Measurements from ENCODE around the gene ZNF441. TPM values are rescaled to one million over a fixed set of nuclear protein-coding genes. Genes with fewer than 3 reads are reported as not detected.

Gene ZNF441
- total RNA-seq, 4 donors from 2014 or later: 4.5 to 10.7 (median 7.7) TPM

DNA sequence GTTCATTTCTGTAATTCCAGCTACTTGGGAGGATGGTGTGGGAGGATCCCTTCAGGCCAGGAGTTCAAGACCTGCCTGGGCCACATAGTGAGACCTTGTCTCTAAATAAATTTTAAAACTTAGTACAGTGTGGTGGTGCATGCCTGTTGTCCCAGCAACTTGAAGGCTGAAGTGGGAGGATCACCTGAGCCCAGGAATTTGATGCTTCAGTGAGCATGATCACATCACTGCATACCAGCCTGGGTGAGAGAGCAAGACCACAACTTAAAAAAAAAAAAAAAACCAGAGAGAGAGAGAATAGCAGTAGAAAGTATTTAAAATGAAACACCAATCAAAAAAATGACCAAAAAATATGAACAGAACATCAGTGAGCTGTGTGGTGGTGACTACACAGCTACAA, 20.9 kb upstream of the ZNF441 start:
- no peak for TF ChIP-seq POLR2A (IDR thresholded peaks at IDR 0.05)
- TF ChIP-seq, protein P1, sequence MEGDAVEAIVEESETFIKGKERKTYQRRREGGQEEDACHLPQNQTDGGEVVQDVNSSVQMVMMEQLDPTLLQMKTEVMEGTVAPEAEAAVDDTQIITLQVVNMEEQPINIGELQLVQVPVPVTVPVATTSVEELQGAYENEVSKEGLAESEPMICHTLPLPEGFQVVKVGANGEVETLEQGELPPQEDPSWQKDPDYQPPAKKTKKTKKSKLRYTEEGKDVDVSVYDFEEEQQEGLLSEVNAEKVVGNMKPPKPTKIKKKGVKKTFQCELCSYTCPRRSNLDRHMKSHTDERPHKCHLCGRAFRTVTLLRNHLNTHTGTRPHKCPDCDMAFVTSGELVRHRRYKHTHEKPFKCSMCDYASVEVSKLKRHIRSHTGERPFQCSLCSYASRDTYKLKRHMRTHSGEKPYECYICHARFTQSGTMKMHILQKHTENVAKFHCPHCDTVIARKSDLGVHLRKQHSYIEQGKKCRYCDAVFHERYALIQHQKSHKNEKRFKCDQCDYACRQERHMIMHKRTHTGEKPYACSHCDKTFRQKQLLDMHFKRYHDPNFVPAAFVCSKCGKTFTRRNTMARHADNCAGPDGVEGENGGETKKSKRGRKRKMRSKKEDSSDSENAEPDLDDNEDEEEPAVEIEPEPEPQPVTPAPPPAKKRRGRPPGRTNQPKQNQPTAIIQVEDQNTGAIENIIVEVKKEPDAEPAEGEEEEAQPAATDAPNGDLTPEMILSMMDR (IDR thresholded peaks at IDR 0.05): no peak
- no peak for TF ChIP-seq POLR2AphosphoS5 (IDR thresholded peaks at IDR 0.05)
- no peak for TF ChIP-seq EP300 (IDR thresholded peaks at IDR 0.05)
- Histone ChIP-seq H3K4me3 (no peak overlapping the region), H3K27me3 (no peaks in the 10 kb centered on the region), H3K4me1 (no peaks in the 10 kb centered on the region), H3K36me3 (no peaks in the 10 kb centered on the region), H3K27ac (no peak overlapping the region), H3K9me3 (peaks cover 0 to 34% (median 0%) of the 10 kb centered on the region in 3 donors)
- ATAC-seq: no peak

DNA sequence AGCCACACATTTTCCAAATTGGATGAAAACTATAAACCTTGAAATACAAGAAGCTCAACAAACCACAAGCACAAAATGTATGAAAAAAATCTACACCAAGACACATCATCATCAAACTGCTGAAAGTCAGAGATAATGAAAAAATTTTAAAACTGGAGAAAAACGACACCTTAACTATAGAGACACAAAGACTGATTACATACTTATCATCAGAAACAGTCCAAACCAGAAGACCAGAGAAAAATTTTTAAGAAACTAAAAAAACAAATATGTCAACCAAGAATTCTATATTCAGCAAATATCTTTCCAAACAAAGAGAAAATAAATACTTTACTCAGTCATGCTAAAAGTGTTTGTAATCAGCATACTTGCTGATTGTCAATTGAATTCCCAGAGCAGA, 19.5 kb upstream of the ZNF441 start:
- Histone ChIP-seq H3K36me3 (no peaks in the 10 kb centered on the region), H3K4me1 (no peaks in the 10 kb centered on the region), H3K9me3 (peaks cover 0 to 42% (median 0%) of the 10 kb centered on the region in 3 donors), H3K27me3 (no peaks in the 10 kb centered on the region), H3K27ac (no peak overlapping the region), H3K4me3 (no peak overlapping the region)
- WGBS, 2 donors (ENCODE audit: low coverage in 1 of 2): 59 to 100% methylated on average over 1 of the region's 1 CpG
- ATAC-seq: no peak
- TF ChIP-seq POLR2A (IDR thresholded peaks at IDR 0.05): no peak
- no peak for TF ChIP-seq POLR2AphosphoS5 (IDR thresholded peaks at IDR 0.05)
- TF ChIP-seq EP300 (IDR thresholded peaks at IDR 0.05): no peak
- TF ChIP-seq, protein P1 (IDR thresholded peaks at IDR 0.05): no peak

DNA sequence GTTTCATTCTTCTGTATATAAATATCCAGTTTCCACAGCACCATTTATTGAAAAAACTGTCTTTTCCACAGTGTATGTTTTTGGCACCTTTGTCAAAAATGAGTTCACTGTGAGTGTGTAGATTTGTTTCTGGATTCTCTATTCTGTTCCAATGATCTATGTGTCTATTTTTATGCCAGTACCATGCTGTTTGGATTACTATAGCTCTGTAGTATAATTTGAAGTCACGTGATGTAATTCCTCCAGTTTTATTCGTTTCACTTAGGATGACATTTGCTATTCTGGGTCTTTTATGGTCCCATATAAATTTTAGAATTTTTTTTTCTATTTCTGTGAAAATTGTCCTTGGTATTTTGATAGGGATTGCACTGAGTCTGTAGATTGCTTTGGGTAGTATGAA, 17.0 kb upstream of the ZNF441 start:
- H3K4me1 ChIP-seq: no peaks in the 10 kb centered on the region
- no peak overlapping the region for H3K4me3 ChIP-seq
- H3K27me3 ChIP-seq: no peaks in the 10 kb centered on the region
- no peaks in the 10 kb centered on the region for H3K36me3 ChIP-seq
- peaks cover 0 to 46% (median 0%) of the 10 kb centered on the region in 3 donors for H3K9me3 ChIP-seq
- no peak overlapping the region for H3K27ac ChIP-seq
- 45 to 73% methylated on average over 2 of the region's 2 CpGs for WGBS, 2 donors (ENCODE audit: low coverage in 1 of 2)
- TF ChIP-seq, protein P1 (IDR thresholded peaks at IDR 0.05): no peak
- TF ChIP-seq EP300 (IDR thresholded peaks at IDR 0.05): no peak
- no peak for ATAC-seq

DNA sequence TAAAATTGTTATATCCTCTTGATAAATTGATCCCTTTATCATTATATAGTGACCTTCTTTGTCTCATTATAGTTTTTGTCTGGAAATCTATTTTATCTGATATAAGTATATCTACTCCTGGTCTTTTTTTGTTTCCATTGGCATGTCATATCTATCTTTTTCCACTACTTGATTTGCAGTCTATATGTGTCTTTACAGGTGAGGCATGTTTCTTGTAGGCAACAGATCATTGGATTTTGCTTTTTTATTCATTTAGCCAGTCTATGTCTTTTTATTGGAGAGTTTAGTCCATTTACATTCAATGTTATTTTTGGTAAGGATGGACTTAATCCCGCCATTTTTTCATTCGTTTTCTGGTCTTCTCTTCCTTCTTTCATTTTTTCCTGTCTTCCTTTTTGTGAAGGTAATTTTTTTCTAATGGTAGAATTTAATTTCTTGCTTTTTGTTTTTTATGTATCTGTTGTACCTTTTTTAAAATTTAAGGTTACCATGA, 14.5 kb upstream of the ZNF441 start:
- ATAC-seq: no peak
- no peaks in the 10 kb centered on the region for H3K4me1 ChIP-seq
- H3K27me3 ChIP-seq: no peaks in the 10 kb centered on the region
- no peak for TF ChIP-seq EP300 (IDR thresholded peaks at IDR 0.05)
- WGBS, 2 donors (ENCODE audit: low coverage in 1 of 2): 63 to 69% methylated on average over 2 of the region's 2 CpGs
- H3K36me3 ChIP-seq: no peaks in the 10 kb centered on the region
- no peak overlapping the region for H3K27ac ChIP-seq
- H3K4me3 ChIP-seq: no peak overlapping the region
- H3K9me3 ChIP-seq: peaks cover 0 to 46% (median 0%) of the 10 kb centered on the region in 3 donors

DNA sequence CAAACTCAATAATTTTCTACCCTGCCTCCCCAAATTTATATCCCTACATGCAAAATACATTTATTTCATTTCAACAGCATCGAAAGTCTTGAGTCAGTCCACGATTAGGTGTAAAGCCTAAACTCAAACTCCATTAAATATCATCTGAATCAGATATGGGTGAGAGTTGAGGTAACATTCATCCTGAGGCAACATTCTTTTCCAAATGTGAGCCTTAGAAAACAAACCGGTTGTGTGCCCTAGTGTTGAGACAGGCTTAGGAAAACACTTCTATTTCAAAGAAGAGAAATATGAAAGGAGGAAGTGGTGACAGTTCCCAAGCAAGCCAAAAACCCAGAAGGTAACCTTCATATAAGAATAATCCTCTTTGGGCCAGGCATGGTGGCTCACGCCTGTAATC, 12.1 kb upstream of the ZNF441 start:
- no peaks in the 10 kb centered on the region for H3K4me1 ChIP-seq
- H3K27me3 ChIP-seq: no peaks in the 10 kb centered on the region
- no peak overlapping the region for H3K27ac ChIP-seq
- WGBS, 2 donors (ENCODE audit: low coverage in 1 of 2): 80 to 82% methylated on average over 3 to 4 of the region's 4 CpGs
- H3K4me3 ChIP-seq: no peak overlapping the region
- no peak for TF ChIP-seq POLR2AphosphoS5 (IDR thresholded peaks at IDR 0.05)
- TF ChIP-seq, protein P1 (IDR thresholded peaks at IDR 0.05): no peak
- TF ChIP-seq POLR2A (IDR thresholded peaks at IDR 0.05): no peak
- TF ChIP-seq EP300 (IDR thresholded peaks at IDR 0.05): no peak
- no peaks in the 10 kb centered on the region for H3K36me3 ChIP-seq
- ATAC-seq: no peak
- peaks cover 0 to 36% (median 0%) of the 10 kb centered on the region in 3 donors for H3K9me3 ChIP-seq

Data from gastroesophageal sphincter (tissue), 4 donors.